SU-DHL-6 (cell line): ENCODE measurements around the gene TROAP.

Source experiments
- EZH2phosphoT487 ChIP-seq: fragments of 200-600 bp; sonication (generic), shearing (Covaris generic); conservative IDR thresholded peaks from 2 replicates; pipeline ENCODE4 v1.6.1; 2018; ENCODE audit warnings: mild to moderate bottlenecking, antibody characterized with exemption, low read length, moderate library complexity, mixed read lengths
- TF ChIP-seq, protein P1 (sequence below): fragments of 200-600 bp; sonication (generic); IDR thresholded peaks from one replicate; pipeline ENCODE4 v1.5.1; 2017; ENCODE audit warnings: antibody characterized with exemption, mild to moderate bottlenecking, low read length, moderate library complexity; ENCODE audit not compliant: insufficient read depth, poor library complexity, severe bottlenecking

DNA sequence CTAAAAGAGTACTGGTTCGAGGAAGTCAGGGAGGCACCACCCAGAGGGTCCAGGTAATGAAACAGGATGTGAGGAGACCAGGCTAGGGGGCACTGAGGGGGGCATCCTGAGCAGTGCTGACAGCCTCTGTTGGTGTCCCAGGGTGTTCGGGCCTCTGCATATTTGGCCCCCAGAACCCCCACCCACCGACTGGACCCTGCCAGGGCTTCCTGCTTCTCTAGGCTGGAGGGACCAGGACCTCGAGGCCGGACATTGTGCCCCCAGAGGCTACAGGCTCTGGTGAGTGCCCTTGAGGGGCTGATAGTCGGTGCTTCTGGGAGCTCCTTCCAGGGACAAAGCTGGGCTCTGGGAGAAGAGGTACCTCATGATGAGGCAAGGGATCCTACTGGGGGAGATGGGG, 2.6 kb downstream of the TROAP start:
- TF ChIP-seq, protein P1, sequence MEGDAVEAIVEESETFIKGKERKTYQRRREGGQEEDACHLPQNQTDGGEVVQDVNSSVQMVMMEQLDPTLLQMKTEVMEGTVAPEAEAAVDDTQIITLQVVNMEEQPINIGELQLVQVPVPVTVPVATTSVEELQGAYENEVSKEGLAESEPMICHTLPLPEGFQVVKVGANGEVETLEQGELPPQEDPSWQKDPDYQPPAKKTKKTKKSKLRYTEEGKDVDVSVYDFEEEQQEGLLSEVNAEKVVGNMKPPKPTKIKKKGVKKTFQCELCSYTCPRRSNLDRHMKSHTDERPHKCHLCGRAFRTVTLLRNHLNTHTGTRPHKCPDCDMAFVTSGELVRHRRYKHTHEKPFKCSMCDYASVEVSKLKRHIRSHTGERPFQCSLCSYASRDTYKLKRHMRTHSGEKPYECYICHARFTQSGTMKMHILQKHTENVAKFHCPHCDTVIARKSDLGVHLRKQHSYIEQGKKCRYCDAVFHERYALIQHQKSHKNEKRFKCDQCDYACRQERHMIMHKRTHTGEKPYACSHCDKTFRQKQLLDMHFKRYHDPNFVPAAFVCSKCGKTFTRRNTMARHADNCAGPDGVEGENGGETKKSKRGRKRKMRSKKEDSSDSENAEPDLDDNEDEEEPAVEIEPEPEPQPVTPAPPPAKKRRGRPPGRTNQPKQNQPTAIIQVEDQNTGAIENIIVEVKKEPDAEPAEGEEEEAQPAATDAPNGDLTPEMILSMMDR, result no peak
- no peak for TF ChIP-seq EZH2phosphoT487
